SH-SY5Y (cell line): ENCODE data around the gene RFC3.

Experiments used
- GATA2 ChIP-seq: IDR thresholded peaks from 2 replicates; pipeline ENCODE4 v1.6.1; 2011; ENCODE audit warnings: mild to moderate bottlenecking, low read depth, low read length
- GATA3 ChIP-seq: IDR thresholded peaks from 2 replicates; pipeline ENCODE4 v1.6.1; 2011; ENCODE audit warnings: low read depth, mild to moderate bottlenecking, low read length, moderate library complexity

- no peak for TF ChIP-seq GATA2
- TF ChIP-seq GATA3 = no peak
Measured at GRCh38 chr13:33797622-33798021, 20.3 kb upstream of the RFC3 start.
